ENCODE results near the gene CCL21. TPM values are rescaled to one million over a fixed set of nuclear protein-coding genes. Genes with fewer than 3 reads are reported as not detected.
A peak's percentile ranks its signal among the peaks of the same experiment; 100 is the strongest.

The CCL21 gene
- total and polyA plus RNA-seq, 2 of the 13 experiments (the other 11 are each of a cell fraction or from before 2014, with no cell fraction given) = not detected

- TF ChIP-seq ZNF670 (CRISPR knock-in tag; IDR thresholded peaks at IDR 0.05; ENCODE audit: borderline replicate concordance) = no peak
- TF ChIP-seq, protein P1, sequence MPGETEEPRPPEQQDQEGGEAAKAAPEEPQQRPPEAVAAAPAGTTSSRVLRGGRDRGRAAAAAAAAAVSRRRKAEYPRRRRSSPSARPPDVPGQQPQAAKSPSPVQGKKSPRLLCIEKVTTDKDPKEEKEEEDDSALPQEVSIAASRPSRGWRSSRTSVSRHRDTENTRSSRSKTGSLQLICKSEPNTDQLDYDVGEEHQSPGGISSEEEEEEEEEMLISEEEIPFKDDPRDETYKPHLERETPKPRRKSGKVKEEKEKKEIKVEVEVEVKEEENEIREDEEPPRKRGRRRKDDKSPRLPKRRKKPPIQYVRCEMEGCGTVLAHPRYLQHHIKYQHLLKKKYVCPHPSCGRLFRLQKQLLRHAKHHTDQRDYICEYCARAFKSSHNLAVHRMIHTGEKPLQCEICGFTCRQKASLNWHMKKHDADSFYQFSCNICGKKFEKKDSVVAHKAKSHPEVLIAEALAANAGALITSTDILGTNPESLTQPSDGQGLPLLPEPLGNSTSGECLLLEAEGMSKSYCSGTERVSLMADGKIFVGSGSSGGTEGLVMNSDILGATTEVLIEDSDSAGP (CRISPR knock-in tag; IDR thresholded peaks at IDR 0.05; ENCODE audit: borderline replicate concordance) = peak; percentile 36; the same call in 1 of the 2 replicates
- TF ChIP-seq POGZ (CRISPR knock-in tag; IDR thresholded peaks at IDR 0.05) = peak; percentile 32; the same call in 1 of the 2 replicates
- TF ChIP-seq ARHGAP35 (CRISPR knock-in tag; IDR thresholded peaks at IDR 0.05; ENCODE audit: borderline replicate concordance) = no peak
- TF ChIP-seq, protein P2, sequence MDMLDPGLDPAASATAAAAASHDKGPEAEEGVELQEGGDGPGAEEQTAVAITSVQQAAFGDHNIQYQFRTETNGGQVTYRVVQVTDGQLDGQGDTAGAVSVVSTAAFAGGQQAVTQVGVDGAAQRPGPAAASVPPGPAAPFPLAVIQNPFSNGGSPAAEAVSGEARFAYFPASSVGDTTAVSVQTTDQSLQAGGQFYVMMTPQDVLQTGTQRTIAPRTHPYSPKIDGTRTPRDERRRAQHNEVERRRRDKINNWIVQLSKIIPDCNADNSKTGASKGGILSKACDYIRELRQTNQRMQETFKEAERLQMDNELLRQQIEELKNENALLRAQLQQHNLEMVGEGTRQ (IDR thresholded peaks at IDR 0.05; ENCODE audit: low read depth, low read length) = no peak
- TF ChIP-seq, protein P2 (CRISPR knock-in tag; IDR thresholded peaks at IDR 0.05; ENCODE audit: borderline replicate concordance) = no peak
- peak; percentile 35; the same call in 1 of the 2 replicates for TF ChIP-seq ZNF788 (CRISPR knock-in tag; IDR thresholded peaks at IDR 0.05; ENCODE audit: borderline replicate concordance)
- TF ChIP-seq, protein P3, sequence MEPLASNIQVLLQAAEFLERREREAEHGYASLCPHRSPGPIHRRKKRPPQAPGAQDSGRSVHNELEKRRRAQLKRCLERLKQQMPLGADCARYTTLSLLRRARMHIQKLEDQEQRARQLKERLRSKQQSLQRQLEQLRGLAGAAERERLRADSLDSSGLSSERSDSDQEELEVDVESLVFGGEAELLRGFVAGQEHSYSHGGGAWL (CRISPR knock-in tag; IDR thresholded peaks at IDR 0.05) = no peak
- no peak for TF ChIP-seq SATB2 (CRISPR knock-in tag; IDR thresholded peaks at IDR 0.05)
- peak; percentile 26; the same call in 1 of the 2 replicates for TF ChIP-seq PHF8 (CRISPR knock-in tag; IDR thresholded peaks at IDR 0.05)
- no peak for TF ChIP-seq FOXA1 (IDR thresholded peaks at IDR 0.05)
- peak; percentile 77 for TF ChIP-seq FOXA1 (CRISPR knock-in tag; IDR thresholded peaks at IDR 0.05)
- no peak for TF ChIP-seq NFIC (IDR thresholded peaks at IDR 0.05; ENCODE audit: low read length)
- TF ChIP-seq MED8 (CRISPR knock-in tag; IDR thresholded peaks at IDR 0.05; ENCODE audit: insufficient replicate concordance) = no peak
- no peak for TF ChIP-seq ZNF547 (CRISPR knock-in tag; IDR thresholded peaks at IDR 0.05)
- no peak for TF ChIP-seq MATR3 (CRISPR knock-in tag; IDR thresholded peaks at IDR 0.05)
- no peak for TF ChIP-seq U2AF2 (IDR thresholded peaks at IDR 0.05; ENCODE audit: low read depth, low read length)
Measured at GRCh38 chr9:34688329-34689115, 21.4 kb downstream of the CCL21 start (continued).
